Calu3 (cell line): Measurements from ENCODE around the gene FCGR3B. TPM values are rescaled to one million over a fixed set of nuclear protein-coding genes. Genes with fewer than 3 reads are reported as not detected.
"Not testable (repeated sequence)": the region's sequence is repeated elsewhere in the genome, so short reads cannot be mapped to it uniquely, and the experiment has no call there.

ENCODE experiments used
- BruUV-seq: library from RNA; stranded (reverse); fragments of 400-500 nt; replicated peaks from 2 replicates; lab custom pipeline; 2021; lab: Mats Ljungman, UMichigan
- CTCF ChIA-PET: fragments of 300-600 bp; sonication (Branson Sonifier 250); formaldehyde crosslinking; loops from one replicate; lab custom pipeline; 2022; ENCODE audit warnings: antibody characterized with exemption; lab: Charles Lee
- DNase-seq: peaks from one replicate; pipeline ENCODE4 v3.0.0; 2022
- H3K27ac Mint-ChIP-seq: one replicate; pipeline ENCODE4 v1.8.0; 2022; ENCODE audit warnings: mixed read lengths; ENCODE audit not compliant: unreplicated experiment
- H3K27me3 Mint-ChIP-seq: one replicate; pipeline ENCODE4 v1.8.0; 2022; ENCODE audit warnings: mixed read lengths; ENCODE audit not compliant: unreplicated experiment
- H3K36me3 Mint-ChIP-seq: one replicate; pipeline ENCODE4 v1.8.0; 2022; ENCODE audit warnings: mild to moderate bottlenecking, moderate library complexity, mixed read lengths; ENCODE audit not compliant: insufficient read depth, unreplicated experiment
- H3K4me1 Mint-ChIP-seq: one replicate; pipeline ENCODE4 v1.8.0; 2022; ENCODE audit warnings: mild to moderate bottlenecking, low read depth, mixed read lengths; ENCODE audit not compliant: unreplicated experiment
- H3K4me3 Mint-ChIP-seq: one replicate; pipeline ENCODE4 v1.8.0; 2022; ENCODE audit warnings: mild to moderate bottlenecking, low read depth, moderate library complexity, mixed read lengths; ENCODE audit not compliant: unreplicated experiment
- H3K9me3 Mint-ChIP-seq: one replicate; pipeline ENCODE4 v1.8.0; 2022; ENCODE audit warnings: low read depth, mixed read lengths; ENCODE audit not compliant: unreplicated experiment
- intact Hi-C: fragments of 100-400 bp; cut with micrococcal nuclease; formaldehyde crosslinking; loops from one replicate; pipeline ENCODE4 v1.10.0; 2022; ENCODE audit not compliant: unreplicated experiment
- total RNA-seq: library from RNA; stranded (reverse); gene quantifications from 2 replicates; pipeline ENCODE4 v1.2.3, GENCODE V29; 2022

Gene FCGR3B
- total RNA-seq, 1 experiment from 2014 or later: not detected

DNA sequence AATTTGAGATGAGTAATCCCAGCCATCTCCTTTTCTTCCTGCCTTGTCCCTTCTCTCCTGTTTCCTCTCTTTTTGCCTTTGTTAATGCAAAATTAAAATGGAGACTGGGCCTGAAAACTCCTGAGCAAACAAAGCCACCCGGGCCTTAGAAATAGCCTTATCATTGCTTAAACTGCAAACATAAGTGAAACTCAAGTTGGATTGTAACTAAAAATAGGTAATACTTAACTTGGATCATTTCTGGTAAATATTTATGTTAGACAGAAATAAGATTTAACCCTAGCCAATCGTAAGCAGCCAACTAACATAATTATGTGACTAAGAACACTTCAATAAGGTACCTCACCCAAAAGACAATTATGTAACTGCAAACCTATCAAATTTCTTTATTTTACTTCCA is 35.4 kb downstream of the FCGR3B start:
- H3K27me3 Mint-ChIP-seq, H3K27ac Mint-ChIP-seq, DNase-seq, CTCF ChIA-PET, H3K4me1 Mint-ChIP-seq, H3K4me3 Mint-ChIP-seq, H3K36me3 Mint-ChIP-seq, H3K9me3 Mint-ChIP-seq, BruUV-seq, intact Hi-C loops: not testable (repeated sequence)

DNA sequence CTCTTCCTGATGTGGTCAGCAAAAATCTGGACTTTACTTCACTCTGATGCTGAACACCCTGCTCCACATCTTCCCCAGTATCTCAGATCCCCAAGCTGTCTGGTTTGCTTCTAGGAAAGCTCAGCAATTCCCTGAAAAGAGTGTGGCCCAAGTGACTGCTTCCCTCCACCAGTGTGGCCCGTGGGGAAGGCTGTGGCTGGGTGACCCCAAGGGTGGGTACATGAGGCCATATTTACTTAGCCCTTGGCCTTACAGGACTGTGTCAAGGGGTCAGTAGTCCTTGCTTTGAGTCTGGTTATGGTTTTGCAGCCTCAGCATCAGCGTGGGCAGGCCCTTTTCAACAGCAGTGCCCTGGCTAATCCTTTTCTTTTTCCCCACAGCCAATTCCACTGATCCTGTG is 35.8 kb downstream of the FCGR3B start:
- H3K9me3 Mint-ChIP-seq, H3K4me3 Mint-ChIP-seq, H3K4me1 Mint-ChIP-seq, H3K27ac Mint-ChIP-seq, intact Hi-C loops, H3K36me3 Mint-ChIP-seq, CTCF ChIA-PET, BruUV-seq, DNase-seq, H3K27me3 Mint-ChIP-seq: not testable (repeated sequence)

DNA sequence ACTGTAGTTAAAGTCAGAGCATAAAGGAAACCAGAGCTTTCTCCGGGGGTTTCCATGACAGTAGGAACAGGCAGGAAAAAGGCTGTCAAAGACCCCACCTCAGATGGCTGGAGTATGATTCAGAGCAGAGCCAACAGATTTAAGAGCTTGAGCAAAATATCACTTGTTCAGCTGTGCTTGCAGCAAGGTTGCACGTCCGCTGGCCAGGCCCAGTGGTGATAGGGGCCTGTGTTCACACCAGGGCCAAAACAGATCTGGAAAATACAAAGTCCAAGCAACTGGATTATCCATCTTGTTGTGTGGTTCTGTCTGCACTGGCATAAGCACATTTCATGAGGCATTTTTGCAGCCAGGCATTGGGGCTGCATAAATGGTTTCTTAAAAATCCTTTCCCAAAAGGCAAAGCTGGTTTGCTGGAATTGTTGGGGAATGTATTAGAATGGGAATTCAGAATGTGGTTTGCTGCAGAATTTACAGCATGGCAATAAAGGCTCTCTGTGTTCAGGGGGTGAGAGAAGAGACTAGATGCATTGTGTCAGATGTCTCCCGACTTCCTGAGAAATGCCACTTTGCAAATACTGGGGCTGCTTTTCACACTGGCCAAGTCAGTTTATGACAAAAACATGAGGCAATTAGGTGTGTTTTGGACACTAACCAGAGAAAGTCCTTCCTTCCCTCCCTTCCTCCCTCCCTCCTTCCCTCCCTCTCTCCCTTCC is 36.5 kb downstream of the FCGR3B start:
- H3K36me3 Mint-ChIP-seq, H3K4me3 Mint-ChIP-seq, H3K9me3 Mint-ChIP-seq, DNase-seq, H3K27ac Mint-ChIP-seq, intact Hi-C loops, H3K27me3 Mint-ChIP-seq, BruUV-seq, H3K4me1 Mint-ChIP-seq: not testable (repeated sequence)
- CTCF ChIA-PET: interaction anchor here (0.6 kb wide), 1 partner anchor 411 kb away, joined by 6 read pairs; no protein-coding TSS in a partner anchor

DNA sequence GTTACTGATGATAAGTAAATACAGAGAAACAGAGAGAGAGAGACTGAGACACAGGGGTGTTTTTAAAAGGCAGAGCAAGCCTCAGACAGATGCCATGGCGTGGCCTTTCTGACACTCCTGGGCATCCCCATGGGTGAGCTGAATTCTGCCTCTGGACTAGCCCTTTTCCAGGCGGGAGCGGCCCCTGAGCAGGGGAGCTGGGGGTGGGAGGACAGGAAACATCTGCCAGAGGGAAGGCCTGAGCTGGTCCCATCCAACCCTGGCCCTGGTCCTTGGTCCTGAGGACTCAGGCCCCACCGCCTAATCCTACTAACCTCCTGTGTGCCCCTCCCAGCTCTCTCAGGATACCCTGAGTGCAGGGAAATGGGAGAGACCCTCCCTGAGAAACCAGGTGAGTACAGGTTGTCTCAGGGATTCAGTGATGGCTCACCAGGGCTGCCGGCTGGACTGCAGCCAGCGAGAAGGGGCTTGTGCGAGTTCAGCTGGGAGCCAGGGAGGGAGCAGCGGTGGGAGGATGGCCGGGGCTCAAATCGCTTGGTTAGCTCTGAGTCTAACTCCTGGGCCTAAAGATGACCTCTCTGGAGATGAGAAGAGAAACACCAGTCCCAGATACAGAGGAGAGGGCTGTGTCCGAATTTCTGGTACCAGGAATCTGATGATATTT is 37.8 kb downstream of the FCGR3B start:
- H3K27me3 Mint-ChIP-seq, BruUV-seq, CTCF ChIA-PET, DNase-seq, intact Hi-C loops, H3K4me1 Mint-ChIP-seq, H3K9me3 Mint-ChIP-seq, H3K4me3 Mint-ChIP-seq, H3K36me3 Mint-ChIP-seq, H3K27ac Mint-ChIP-seq: not testable (repeated sequence)

DNA sequence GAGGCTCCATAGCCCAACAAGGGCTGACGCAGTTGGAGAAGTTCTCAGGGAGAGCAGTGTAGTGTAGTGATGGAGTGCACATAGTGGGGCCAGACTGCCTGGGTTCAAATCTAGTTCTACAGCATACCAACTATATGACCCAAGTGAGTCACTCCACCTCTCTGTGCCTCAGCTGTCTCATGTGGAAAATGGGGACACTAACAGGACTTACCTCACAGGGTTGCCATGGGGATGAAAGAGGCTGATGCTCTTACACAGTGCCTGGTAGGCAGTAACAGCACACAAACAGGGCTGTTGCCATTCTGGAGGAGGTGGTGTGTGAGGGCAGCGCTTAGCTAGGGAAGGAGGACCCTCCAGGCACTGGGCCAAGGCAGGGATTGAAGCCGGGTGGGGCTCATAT is 38.4 kb downstream of the FCGR3B start:
- H3K27me3 Mint-ChIP-seq, H3K4me1 Mint-ChIP-seq, intact Hi-C loops, DNase-seq, H3K27ac Mint-ChIP-seq, H3K9me3 Mint-ChIP-seq, H3K4me3 Mint-ChIP-seq, H3K36me3 Mint-ChIP-seq, CTCF ChIA-PET, BruUV-seq: not testable (repeated sequence)

DNA sequence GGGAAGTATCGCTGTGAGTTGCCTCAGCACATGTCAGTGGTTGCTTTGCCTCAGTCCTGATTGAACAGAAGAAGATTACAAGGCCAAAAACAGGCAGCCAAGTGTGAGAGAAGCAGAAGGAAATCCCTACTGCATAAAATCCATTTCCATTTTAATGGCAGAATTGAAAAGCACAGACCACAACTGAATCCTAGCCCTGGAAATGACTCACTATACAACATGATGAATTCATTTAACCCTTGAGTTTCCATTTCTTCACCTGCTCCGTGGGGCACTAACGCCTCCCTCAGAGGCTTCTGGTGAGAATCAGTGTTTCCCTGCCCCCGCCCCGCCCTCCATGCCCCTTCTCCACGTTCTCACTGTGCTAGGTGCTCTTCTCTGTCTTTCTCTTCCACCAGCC is 41.1 kb downstream of the FCGR3B start:
- intact Hi-C loops, H3K36me3 Mint-ChIP-seq, H3K4me3 Mint-ChIP-seq, CTCF ChIA-PET, DNase-seq, H3K9me3 Mint-ChIP-seq, H3K27me3 Mint-ChIP-seq, H3K27ac Mint-ChIP-seq, BruUV-seq, H3K4me1 Mint-ChIP-seq: not testable (repeated sequence)

DNA sequence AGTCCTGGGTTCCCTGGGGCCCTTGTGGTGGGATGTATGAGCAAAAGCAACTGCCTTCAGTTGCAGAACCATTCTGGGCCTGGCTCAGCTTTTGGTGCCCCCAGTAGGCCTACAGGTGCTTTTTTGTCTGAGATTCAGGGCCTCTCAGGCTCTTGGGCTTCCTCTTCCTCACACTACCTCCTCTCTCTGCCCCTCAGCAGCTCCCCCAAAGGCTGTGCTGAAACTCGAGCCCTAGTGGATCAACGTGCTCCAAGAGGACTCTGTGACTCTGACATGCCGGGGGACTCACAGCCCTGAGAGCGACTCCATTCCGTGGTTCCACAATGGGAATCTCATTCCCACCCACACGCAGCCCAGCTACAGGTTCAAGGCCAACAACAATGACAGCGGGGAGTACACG is 41.6 kb downstream of the FCGR3B start:
- H3K27me3 Mint-ChIP-seq, BruUV-seq, CTCF ChIA-PET: not testable (repeated sequence)

DNA sequence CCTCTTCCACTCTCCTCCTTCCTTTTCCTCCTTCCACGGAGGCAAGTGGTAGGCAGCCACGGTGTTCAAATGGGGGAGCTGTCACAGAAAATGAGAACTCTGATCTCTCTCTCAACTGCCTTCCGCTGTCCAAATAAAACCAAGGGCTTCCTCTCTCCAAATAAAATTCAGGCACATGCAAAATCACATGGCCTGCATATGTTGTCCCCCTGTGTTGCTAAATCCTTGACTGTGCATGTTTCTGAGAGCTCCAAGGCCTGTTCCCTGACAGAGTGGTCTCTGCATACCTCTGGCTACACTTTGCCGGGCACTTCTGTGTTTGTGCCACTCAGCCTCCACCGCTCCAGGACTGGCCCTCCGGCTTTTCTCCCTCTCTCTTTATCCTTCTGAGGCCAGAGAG is 42.4 kb downstream of the FCGR3B start:
- DNase-seq, intact Hi-C loops, CTCF ChIA-PET, BruUV-seq, H3K36me3 Mint-ChIP-seq, H3K27ac Mint-ChIP-seq, H3K9me3 Mint-ChIP-seq, H3K27me3 Mint-ChIP-seq, H3K4me1 Mint-ChIP-seq, H3K4me3 Mint-ChIP-seq: not testable (repeated sequence)

More for the DNA sequence above, 41.6 kb downstream of the FCGR3B start:
- H3K36me3 Mint-ChIP-seq, H3K9me3 Mint-ChIP-seq, H3K27ac Mint-ChIP-seq, H3K4me3 Mint-ChIP-seq, intact Hi-C loops, DNase-seq, H3K4me1 Mint-ChIP-seq: not testable (repeated sequence)

DNA sequence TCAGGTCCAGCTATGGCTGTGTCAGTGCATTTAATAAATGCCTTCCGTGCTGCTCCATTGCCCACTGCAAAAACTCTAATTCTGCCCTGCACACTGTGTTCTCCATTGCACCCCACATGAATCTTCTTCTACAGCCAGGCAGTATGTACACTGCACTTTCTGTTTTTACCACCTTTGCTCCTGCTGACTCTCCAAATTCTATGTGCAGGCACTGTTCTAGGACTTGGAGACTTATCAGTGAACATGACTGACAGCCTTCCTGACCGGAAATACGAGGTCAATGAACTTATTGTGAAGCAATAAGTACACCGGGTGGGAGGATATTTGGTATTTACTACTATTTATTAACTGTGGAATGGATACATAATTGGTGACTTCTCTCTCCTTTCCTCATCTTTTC is 48.1 kb downstream of the FCGR3B start:
- DNase-seq, H3K4me3 Mint-ChIP-seq, H3K27me3 Mint-ChIP-seq, CTCF ChIA-PET, BruUV-seq, H3K27ac Mint-ChIP-seq, H3K4me1 Mint-ChIP-seq, H3K36me3 Mint-ChIP-seq, H3K9me3 Mint-ChIP-seq, intact Hi-C loops: not testable (repeated sequence)
